Measurements from ENCODE around the gene MYO1D.
"Not testable (repeated sequence)": the region's sequence is repeated elsewhere in the genome, so short reads cannot be mapped to it uniquely, and the experiment has no call there.

Gene MYO1D

DNA sequence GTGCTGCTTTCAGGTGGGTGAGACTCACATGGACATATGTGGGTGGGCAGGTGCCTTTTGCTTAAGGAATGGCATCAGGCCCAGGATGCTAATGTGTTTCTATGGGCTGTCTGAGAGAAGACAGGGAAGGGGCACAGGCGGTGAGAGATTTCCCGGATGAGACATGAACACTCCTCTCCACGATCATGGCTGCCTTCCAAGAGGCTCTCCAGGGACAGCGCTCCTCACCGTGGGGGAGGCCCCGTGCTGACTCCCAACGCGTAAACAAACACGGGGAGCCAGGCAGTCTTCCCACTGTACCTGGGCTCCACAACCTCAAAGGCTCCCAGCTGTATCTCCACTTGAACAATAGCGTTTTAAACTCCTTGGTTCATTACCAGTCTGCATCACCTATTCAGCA lies 347.3 kb downstream of the MYO1D start:
- Histone ChIP-seq H3K27ac (peak overlapping the region in 2 of 21 experiments; percentile 35 to 54), H3K4me3 (no peak overlapping the region)

DNA sequence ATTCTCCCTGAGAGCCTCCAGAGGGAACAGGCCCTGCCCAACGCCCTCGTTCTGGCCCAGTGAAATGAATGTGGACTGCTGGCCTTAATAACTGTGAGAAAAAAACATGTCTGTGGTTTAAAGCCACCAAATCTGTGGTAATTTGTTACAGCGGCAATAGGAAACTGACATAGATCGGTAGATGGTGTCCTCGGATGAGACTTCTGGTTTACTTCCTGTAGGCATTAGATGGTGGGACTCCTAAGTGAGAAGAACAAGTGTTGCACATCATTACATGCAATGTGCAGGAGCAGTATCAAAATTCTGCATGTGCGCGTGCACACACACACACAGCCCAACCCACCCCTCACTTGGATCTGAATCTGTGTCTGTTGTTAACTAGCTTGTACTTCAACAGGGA lies 348.1 kb downstream of the MYO1D start:
- no peak overlapping the region for H3K4me3 ChIP-seq
- peak overlapping the region in 3 of 21 experiments; percentile 35 to 61 (median 54) for H3K27ac ChIP-seq

DNA sequence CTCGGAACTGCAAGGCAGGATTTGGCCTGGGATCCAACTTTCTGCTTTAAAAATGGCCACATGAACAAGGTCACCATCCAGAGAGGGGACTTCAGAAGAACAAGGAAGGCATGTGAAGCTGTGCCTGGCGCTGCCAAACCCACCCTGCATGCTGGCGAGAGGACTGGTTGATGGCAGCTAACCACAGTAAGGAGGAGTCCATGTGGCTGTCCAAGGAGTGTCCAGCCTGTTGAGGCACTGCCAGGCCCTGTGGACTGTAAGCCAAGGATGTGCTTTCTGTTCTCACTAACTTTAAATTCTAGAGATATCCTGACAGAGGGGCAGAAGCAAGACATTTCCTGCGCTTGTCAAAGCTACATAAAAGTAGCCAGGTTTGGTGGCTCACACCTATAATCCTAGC lies 349.8 kb downstream of the MYO1D start:
- Histone ChIP-seq H3K27ac (no peak overlapping the region), H3K4me3 (no peak overlapping the region)

DNA sequence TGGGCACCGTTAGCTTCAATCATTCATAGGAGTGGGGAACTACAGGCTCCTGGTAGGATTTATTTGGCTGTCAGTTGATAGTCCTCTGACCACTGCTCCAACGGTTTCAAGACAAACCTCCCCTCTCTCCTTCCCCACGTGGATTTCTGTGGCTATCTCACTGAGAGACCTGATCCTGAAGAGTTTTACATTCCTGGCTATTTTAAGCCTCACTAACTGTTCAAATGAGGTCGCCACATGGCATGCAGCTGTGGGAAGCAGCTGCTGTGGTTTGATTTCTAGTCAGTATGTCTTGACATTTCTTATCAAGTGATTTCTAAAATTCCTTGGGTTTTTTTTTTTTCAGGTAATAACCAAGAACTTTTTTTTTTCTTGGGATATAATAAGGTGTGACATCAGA lies 351.8 kb downstream of the MYO1D start:
- Histone ChIP-seq H3K4me3 (no peak overlapping the region), H3K27ac (no peak overlapping the region)

DNA sequence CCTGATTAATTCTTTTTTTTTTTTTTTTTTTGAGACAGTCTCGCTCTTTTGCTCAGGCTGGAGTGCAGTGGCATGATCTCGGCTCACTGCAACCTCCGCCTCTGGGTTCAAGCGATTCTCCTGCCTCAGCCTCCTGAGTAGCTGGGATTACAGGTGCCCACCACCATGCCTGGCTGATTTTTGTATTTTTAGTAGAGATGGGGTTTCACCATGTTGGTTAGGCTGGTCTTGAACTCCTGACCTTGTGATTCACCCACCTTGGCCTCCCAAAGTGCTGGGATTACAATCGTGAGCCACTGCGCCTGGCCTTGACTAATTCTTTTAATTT lies 352.4 kb downstream of the MYO1D start:
- H3K27ac ChIP-seq, H3K4me3 ChIP-seq: not testable (repeated sequence)

DNA sequence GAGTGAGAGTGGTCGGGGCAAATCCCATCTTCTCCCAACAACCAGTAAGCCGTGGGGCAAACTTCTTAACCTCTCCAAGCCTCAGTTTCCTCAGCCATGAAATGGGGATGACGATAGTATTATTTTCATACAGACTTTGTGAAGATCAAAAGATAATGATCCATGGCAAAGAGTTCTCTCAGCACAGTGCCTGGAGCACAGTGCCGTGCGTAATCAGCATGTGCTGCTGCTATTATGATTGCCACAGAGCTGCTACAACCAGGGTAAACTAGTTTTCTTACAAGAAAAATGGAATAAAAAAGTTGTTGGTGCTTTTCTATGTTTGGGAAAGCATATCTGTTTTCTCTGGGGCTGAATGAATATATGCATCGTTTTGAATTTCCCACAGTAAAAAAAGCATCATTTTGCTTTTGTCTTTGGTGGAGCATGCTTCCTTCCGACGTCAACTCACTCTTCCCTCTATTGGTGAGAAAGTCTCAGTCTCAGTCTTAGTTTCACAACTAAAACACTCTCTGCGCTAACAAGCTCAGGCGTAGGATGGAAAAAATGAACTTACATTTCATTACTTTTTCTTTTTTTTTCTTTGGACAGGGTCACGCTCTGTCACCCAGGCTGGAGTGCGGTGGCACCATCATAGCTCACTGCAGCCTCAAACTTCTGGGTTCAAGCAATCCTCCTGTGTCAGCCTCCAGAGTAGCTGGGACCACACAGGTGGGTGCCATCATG lies 352.9 kb downstream of the MYO1D start:
- H3K4me3 ChIP-seq: no peak overlapping the region
- peak overlapping the region in 1 of 21 experiments; percentile 27 for H3K27ac ChIP-seq

DNA sequence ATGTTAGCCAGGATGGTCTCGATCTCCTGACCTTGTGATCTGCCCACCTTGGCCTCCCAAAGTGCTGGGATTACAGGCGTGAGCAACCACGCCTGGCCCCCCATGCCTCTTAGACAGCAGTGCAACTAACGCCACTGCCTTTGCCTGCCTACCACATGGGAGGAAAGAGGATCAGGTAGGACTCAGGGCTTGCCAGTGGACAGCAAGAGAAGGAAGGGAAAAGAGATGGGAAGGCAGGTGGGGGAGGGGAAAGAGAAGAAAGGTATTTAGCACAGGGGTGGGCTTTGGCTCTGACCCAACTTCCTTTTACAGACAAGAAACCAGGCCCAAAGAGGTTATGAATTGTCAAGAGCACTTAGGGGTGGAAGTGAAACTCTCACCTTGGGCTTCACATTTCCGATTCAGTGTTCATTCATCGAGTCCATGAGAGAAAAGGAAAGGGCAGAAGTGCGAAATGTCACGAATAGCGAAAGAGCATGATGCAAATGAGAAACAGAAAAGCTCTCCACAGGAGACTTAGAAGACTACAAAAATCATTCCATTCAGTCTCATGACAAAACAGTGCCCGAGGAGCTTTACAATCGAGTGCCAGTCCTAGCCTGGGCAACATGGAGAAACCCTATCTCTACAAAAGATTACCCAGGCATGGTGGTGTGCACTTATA lies 353.8 kb downstream of the MYO1D start:
- peak overlapping the region in 1 of 21 experiments; percentile 27 for H3K27ac ChIP-seq
- no peak overlapping the region for H3K4me3 ChIP-seq

DNA sequence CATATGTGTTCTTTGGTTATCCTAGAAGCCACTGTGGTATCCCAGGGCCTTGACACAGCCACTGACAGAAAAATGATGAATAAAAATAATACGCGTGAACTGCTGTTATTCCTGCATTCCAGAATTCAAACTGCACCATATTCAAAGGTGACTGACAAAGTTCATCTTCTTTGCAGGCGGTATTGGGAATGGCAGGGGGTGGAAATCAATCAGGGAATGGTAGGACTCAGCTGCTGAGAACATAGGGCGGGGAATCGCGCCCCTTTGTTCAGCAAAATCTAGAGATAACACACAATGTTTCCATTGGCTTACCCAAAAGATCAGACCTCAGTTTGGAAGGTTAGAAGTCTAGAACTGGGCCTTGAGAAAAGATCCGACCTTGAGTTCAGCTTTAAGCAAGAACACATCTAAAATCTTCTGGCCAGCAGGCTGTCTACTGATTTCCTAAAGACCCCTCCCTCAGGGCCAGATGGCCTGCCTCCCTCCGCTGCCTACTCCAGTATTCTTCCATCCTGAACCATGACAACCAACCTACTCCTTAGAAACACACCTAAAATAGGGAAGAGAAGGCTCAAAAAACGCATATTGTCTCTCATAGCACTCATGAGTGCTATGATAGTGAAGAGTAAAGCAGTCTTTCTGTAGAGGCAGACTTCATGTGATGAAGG lies 356.1 kb downstream of the MYO1D start:
- no peak overlapping the region for H3K4me3 ChIP-seq
- peak overlapping the region in 7 of 21 experiments; percentile 28 to 92 (median 80) for H3K27ac ChIP-seq

DNA sequence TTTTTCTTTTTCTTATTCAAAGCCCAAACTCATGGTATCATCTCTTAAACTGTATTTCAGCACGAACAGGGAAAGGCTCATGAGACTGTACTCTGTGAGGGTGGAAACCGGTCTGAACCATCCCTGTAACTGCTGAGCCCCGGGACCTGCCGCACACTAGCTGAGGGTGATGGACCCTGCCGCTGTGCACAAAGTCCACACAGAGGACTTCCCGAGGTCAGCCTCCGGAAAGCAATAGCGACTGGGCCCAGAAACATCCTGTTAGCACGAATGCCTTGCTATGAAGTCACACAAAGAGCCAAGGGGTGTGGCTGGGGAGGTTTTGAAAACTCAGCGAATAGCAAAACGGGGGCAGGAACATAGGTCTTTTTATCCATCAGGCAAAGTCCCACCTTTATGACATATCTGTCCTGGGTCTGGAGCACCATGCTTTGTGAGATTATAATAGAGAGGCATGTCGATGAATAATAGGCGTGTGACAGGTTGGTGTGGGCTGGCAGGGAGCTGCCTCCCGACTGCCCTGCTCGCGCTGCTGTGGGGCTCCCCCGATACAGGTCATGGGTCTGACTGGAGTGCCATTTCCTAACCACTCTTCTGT lies 356.7 kb downstream of the MYO1D start:
- H3K4me3 ChIP-seq: peak overlapping the region in 1 of 7 experiments; percentile 50
- peak overlapping the region in 17 of 21 experiments; percentile 4 to 92 (median 68) for H3K27ac ChIP-seq

DNA sequence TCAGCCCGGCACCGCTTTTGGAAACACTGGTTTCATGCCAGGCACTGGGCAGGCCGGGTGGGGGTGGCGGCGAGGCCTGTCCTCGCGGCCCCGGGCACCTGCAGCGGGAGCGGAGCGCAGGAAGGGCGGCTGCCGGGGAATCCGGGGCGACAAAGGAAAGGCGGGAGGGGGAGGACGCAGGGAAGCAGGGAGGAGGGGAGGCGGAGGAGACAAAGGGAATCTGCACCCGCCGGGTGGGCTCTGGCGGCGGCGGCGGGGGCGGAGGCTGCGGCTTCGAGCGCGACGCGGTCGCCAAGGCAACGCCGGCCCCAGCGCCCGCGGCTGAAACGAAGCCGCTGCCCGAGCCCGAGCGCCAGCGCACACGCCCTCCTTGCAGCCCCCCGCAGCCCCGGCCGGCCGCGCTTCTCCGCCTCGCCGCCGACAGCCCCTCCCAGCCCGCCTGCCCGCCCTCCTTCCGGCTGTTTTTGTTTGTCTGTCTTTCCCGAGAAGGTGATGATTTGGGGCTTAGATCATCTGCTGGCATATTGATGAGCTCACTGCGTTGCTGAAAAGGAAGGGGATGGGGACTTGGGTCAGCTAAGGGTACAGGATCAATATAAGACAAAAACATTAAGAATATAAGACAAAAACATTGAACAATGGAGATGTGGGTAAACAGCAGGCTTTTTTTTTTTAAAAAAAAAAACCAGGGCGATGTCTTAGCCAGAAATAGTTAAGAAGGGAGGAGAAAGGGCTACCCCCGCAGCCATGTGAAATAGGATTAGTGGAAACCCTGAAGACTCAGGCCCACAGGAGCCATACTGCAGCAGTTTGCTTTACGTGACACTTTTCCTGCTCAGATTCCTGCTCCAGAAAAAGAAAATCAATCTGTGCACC lies 357.5 kb downstream of the MYO1D start:
- peak overlapping the region in 18 of 21 experiments; percentile 8 to 92 (median 67) for H3K27ac ChIP-seq
- peak overlapping the region; percentile 25 to 50 (median 39) for H3K4me3 ChIP-seq

DNA sequence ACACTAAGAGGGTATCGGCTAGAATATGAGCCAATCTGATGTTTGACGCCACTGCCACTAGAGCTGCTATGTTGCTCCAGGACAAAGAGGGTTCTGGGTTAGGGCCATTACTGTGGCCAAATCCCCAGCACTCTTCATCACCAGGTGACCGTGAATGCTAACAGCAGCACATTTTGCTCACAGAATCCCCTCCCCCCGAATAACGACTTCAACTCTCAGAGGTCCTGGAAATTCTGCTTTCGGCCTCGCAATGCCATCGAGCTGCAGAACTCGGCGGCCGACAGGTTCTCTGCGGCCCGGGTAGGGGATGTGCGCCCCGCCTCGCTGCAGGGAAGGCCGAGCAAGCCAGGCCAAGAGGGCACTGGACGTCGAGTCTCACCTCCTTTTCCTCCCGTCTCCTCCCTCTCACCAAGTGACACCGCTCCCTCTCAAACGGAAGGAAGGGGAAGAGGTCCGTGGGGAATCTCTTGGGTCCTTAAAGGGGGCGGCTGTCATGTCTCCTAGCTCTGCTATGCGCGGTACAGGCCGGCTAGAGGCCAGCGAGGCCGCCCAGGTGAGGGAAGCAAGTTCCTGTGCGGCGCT lies 358.2 kb downstream of the MYO1D start:
- Histone ChIP-seq H3K27ac (peak overlapping the region in 17 of 21 experiments; percentile 1 to 92 (median 68)), H3K4me3 (peak overlapping the region; percentile 25 to 50 (median 39))

DNA sequence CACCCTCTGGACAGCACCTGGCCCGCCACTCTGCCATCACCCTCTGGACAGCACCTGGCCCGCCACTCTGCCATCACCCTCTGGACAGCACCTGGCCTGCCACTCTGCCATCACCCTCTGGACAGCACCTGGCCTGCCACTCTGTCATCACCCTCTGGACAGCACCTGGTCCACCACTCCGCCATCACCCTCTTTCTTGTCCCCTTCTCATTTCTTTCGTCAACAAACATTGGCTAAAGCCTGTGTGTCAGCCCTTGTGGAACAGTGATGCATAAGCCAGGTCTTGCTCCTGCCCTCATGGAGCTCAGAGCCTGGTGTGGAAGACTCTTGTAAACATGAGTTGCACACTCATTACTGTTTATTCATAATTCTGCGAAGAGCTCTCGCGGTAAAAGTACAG lies 358.9 kb downstream of the MYO1D start:
- Histone ChIP-seq H3K27ac (peak overlapping the region in 1 of 21 experiments; percentile 1), H3K4me3 (no peak overlapping the region)

DNA sequence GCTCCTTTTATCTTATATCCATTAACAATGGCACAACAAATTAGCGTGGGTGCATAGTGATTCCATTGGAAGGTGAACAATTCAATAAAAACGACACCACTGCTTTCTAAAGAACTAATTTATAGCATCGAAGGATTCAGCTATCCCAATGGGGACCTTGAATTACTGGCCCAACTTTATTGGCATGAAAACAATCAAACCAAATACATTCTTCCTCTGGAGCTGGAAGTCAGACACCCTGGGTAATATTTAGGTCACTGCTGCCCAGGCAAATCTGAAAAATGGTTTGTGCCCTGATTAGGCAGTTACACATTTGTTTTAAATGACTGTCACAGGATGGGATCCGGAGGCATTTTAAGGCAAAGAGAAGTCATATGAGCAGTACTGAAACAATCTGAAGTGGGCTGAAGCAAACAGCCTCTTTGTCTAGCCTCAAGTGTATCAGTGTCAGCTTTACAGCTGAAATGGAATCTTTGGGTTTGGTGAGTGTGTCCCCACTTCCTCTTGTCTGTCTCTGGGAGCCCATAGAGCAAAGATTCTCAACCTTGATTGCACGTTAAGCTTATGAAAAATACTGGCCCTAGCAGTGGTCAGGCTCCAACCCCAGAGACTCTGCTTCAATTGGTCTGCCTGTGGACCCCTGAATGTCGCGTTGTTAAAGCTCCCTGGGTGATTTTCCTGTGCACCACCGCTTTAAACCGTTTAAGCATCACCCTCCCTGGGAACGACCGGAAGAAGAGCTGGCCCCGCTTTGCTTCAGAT lies 359.8 kb downstream of the MYO1D start:
- Histone ChIP-seq H3K27ac (peak overlapping the region in 5 of 21 experiments; percentile 20 to 63 (median 26)), H3K4me3 (no peak overlapping the region)

DNA sequence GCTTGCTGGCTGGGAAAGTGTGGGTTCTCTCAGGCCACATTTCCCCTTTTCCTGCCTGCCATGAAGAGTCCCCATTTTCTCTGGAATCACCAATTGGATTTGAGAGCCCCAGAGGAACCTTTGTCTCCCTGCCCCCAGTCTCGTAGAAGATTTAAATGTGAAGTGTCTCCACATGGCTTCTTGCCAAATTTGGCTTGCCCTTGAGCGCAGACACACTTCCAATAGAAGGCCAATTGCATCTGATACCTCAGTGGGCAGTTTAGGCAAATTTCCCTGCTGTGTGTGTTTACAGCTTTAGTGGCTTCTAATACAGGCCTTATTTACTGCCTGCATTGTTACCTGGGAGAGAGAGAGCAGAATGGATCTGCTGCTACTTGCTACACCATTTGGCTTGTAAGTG lies 360.5 kb downstream of the MYO1D start:
- peak overlapping the region in 2 of 21 experiments; percentile 63 for H3K27ac ChIP-seq
- no peak overlapping the region for H3K4me3 ChIP-seq

DNA sequence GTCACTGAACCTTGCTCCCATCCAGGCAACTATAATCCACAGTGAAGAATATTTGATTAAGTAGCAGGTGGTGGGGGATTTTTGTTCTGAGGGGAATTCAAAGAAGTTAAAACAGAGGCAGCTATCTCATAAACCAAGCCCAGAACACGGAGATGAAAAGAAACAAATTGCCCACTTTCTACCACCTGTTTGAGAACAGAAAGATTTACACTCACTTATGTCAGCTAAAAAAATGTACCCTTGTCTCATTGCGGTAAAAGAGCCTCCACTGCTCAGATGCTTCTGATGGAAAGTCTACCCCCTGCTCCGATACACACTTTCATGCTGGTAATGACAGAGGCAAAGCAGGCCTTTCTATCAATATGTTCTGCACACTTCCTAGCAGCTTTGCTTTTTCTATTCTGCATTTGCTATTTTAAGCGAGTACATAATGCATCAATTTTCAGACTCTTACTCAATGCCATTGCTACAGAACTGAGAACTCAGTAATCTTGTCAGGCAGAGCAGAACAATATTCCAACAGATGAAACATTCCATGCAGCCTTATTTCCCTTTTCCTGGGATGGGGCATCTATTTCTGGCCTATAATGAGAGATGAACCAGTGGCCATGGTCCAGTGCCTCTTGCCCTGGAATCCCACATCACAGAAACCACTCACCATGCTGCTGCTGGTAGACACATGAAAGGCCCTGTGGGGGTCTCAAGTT lies 361.1 kb downstream of the MYO1D start:
- no peak overlapping the region for H3K27ac ChIP-seq
- H3K4me3 ChIP-seq: no peak overlapping the region

DNA sequence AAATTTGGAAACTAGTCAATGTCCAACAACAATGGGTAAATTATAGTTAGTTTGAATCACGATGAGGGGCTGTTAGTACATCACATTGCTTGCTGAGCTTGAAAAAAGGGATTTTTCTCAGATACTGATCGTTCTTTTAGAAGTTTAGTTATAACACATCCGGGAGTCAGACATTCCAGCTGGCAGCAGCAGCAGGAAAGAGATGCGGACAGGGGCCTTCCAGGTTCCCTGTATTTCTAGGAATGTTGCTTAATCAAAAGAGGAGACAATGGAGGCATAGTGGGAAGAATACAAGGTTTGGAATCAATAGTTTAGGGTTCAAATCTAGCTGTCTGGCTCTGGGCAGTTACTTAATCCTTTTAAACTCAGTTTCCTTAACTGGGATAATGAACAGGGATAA lies 362.3 kb downstream of the MYO1D start:
- H3K27ac ChIP-seq: no peak overlapping the region

DNA sequence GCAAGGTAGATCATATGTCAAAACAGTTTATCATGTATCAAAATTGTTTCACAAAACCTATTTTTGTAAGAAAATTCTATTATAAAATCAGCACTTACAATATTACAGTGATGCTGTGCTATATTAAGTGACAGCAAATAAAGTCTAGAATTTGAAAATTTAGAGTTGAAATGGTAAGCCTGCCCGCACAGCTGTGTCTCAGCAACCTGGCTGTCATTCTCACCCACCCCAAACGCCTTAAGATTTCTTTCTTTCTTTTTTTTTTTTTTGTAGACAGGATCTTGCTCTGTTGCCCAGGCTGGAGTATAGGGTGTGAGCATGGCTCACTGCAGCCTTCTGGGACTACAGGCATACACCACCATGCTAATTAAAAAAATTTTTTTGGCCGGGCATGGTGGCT lies 363.3 kb downstream of the MYO1D start:
- no peak overlapping the region for H3K27ac ChIP-seq
- no peak overlapping the region for H3K4me3 ChIP-seq

More for the DNA sequence above, 362.3 kb downstream of the MYO1D start:
- H3K4me3 ChIP-seq: no peak overlapping the region

DNA sequence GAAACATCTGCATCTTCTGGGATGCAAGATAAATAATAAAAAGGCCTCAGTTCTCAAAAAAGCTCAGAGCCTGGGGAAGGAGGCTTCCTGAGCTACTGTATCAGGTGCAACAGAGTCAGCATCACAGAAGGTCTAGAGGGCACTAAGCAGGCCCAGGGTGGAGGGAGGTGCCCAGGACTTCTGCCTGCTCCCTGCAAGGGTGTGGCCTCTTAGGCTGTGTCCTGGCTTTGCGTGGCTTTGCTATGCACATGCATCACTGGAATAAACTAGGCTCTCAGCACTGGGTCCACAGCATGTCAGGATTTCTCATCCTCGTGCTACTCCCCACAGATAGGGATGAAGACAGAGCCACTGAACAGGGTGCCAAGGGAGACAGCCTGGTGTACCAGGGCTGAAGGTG lies 364.6 kb downstream of the MYO1D start:
- H3K4me3 ChIP-seq: no peak overlapping the region
- no peak overlapping the region for H3K27ac ChIP-seq
